ENCODE results near the gene KDM8.

Gene KDM8

DNA sequence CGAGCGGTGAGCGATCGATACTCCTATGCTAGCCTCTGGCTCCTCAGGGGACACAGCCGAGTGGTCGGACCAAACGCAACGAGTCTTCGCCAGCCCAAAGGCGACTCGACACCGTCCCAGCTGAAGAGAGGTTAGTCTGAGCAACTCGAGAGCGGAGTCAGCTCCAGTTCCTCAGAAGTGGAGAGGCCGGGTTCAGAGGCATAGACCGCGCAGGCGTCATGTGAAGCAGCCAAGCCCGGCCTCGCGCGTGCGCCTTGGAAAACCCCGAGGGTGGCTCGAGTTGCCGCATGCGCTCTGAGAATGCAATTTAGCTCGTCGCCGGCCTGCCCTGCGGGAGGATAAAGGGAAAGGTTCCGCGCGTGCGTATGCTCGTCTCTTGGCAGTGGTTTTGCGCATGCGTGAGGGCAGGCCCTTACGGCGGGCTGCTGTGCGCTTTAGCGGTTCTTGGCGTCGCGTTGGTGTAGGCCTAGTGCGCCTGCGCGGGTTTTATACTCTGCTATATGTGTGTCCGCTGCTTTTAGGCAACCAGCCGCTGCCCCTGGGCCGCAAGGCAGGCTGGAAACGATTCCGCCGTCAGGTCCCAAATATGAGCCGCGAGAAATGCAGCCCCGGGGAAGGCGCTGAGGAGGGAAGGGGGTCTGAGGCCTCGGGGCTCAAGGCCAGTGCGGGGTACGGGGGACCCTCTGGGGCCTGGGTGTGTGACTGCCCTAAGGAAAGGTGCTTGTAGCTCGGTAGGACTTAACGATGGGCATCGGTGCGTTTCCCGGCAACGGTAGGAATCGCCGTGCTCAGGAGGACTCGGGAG is at the start of gene KDM8:
Gene KDM8 (plus strand): TSS at position 20 of the 805 bp plus-strand sequence. CDS start 6,598 bp downstream, outside the sequence.
- intact Hi-C loops (cut with DNase I) = loop anchor here (5.0 kb wide), 1 partner anchor 64 kb away; the partner anchor contains the start of gene NSMCE1
- peak; percentile 98 to 100 (median 99) for DNase-seq

DNA sequence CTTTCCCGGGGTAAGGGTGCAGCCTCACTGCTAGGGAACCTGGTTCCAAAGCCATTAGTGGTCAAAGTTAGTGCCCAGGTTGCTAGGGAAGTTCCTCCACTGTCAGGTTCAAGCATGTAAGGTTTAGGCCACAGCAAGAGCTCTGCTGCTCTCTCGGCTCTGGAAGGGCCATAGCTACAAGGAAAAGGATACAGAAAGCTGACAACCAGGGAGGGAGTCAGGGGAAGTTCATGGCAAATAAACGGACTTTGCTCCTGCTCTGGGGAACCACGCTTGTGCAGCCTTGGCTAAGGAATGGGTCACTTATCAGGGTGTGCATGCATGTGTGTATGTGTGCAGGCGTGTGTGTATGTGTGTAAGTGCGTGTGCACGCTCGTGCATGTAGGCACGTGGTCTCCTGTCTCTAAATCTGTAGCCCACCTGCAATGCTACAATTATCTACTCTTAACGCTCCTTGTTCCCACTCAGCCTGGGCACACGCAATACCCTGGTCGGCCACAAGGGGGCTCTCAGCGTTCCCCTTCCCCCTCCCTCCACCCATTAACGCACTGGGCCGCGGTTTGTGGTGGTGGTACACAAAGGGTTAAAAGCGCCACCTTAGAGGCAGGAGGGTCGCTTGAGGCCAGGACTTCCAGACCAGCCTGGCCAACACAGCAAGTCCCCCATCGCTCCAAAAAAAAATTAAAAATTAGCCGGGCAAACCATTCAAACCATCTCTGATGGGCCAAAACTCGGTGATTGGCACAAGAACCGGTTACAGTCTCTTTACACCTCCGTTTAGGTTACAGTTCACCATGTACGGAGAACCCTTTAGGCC is 48.4 kb upstream of the KDM8 start:
- intact Hi-C loops (cut with DNase I) = no loop called here
- DNase-seq = peak in 8 of 10 donors; percentile 26 to 78 (median 56)

DNA sequence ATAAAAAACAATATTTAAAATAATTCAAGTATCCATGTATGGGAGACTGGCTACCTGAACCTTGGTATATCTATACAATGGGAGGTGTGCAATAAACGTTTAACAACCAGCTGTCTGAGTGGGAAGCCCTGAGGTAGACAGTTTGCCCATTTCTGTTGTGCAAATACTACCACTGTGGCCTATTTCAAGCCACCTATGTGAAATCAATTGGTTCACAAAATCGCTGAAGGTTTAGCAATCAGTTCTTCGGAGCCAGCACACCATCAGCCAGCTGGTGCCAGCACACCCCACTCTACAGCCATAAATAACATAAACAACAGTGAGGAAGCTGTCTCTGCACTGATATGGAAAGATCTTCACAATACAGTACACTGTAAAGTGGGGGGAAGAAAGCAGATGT is 46.7 kb upstream of the KDM8 start:
- intact Hi-C loops (cut with DNase I) = no loop called here
- DNase-seq = no peak

- intact Hi-C loops (cut with DNase I) = no loop called here
- no peak for DNase-seq
Observed at GRCh38 chr16:27161398-27161797, 41.9 kb upstream of the KDM8 start.

GRCh38 chr16:27164352-27164751 is 39.0 kb upstream of the KDM8 start:
- intact Hi-C loops (cut with DNase I) = no loop called here
- no peak for DNase-seq

DNA sequence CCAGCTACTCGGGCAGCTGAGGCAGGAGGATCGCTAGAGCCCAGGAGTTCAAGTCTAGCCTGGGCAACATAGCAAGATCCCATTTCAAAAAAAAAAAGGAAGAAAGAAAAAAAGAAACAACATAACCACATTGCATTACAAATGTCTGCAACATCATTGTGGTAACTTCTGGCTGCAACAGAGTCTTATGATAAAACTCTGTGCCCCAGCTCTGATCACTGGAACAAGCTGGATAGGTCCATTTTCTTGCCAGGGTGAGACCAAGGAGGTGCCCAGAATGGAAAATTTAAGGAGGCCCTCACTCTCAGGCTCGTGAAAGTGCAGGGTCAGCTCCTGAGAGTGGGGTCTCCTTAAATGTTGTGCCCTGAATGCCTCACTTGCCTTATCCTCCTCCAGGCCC is 37.8 kb upstream of the KDM8 start:
- no peak for DNase-seq
- intact Hi-C loops (cut with DNase I) = no loop called here

DNA sequence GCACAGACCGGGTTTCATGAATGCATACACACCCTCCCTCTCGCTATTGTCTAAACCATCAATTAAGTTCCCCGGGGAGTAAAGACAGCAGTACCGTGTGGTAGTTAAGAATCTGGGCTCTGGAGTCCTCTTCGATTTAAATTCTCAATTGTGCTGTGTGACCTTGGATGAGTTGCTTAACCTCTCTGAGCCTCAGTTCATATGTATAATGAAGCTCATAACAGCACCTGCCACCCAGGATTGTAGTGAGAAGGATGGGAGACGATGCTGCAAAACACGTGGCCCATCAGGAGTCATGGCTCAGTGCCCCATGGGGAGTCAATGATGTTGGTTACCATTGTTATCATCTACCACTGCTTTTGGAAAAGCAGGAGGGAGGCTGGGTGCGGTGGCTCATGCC is 34.5 kb upstream of the KDM8 start:
- intact Hi-C loops (cut with DNase I) = no loop called here
- no peak for DNase-seq

DNA sequence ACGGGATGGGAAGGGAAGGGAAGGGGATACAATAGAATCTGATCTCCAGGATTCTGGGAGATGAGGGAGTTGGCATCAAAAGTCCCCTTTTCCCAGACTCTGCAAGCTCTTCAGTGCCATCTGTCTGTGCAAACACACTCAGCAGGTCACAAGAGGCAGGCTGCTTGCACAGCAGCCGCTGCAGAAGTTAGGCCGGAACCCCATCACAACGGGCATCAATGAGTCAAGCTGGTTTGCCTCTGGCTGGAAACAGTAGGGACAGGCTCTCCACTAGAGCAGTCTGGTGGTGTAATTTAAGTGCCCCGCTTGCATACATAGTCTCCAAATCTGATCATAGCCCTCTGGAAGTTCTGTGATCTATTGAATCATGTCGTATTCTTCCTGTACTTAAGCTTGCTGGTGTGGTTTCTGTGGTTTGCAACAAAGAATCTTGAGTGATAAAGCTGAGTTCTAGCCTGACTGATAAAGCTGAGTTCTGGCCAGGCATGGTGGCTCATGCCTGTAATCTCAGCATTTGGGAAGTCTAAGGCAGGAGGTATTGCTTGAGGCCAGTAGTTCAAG is 33.7 kb upstream of the KDM8 start:
- intact Hi-C loops (cut with DNase I) = no loop called here
- DNase-seq = no peak

GRCh38 chr16:27171584-27171983 is 31.7 kb upstream of the KDM8 start:
- intact Hi-C loops (cut with DNase I) = no loop called here
- DNase-seq = no peak

DNA sequence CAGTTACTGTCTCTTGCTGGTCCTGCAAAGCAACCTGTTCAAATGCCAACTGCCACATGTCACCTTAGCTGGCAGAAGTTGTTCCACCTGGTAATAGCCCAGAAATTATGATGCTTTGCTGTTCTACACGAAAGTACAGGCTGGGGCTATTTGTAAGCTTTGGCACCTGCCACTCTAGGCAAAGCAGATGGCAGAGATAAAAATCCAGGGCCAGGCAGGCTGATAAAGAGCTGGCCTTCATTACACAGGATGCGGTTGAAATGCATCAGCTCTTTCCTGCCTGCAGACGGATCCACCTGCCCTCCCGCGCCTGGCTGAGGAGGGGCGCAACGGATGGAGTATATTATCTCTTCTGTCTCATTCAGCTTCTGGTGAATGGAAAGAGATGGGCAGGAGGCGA is 29.3 kb upstream of the KDM8 start:
- DNase-seq = peak in 1 of 10 donors; percentile 9
- intact Hi-C loops (cut with DNase I) = no loop called here

GRCh38 chr16:27174798-27175197 is 28.5 kb upstream of the KDM8 start:
- intact Hi-C loops (cut with DNase I) = no loop called here
- no peak for DNase-seq

DNA sequence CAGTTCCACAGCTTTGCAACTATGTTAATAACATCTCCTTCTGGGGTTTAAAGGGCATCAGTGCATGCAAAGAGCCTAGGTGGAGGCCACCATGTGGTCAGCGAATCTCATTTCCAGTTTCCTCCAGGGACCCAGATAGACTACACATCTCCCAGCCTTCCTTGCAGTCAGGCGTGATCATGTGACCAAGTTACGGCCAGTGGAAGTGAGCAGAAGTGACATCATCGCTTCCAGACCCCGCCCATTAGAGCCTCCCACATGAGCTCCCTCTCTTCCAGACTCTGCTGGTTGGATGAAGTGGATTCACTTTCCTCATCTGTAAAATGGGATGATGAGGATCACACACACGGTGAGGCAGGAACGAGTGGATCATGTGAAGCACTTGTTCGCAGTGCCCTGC is 27.4 kb upstream of the KDM8 start:
- intact Hi-C loops (cut with DNase I) = no loop called here
- DNase-seq = no peak

GRCh38 chr16:27177031-27177774 is 26.1 kb upstream of the KDM8 start:
- intact Hi-C loops (cut with DNase I) = no loop called here
- no peak for DNase-seq

DNA sequence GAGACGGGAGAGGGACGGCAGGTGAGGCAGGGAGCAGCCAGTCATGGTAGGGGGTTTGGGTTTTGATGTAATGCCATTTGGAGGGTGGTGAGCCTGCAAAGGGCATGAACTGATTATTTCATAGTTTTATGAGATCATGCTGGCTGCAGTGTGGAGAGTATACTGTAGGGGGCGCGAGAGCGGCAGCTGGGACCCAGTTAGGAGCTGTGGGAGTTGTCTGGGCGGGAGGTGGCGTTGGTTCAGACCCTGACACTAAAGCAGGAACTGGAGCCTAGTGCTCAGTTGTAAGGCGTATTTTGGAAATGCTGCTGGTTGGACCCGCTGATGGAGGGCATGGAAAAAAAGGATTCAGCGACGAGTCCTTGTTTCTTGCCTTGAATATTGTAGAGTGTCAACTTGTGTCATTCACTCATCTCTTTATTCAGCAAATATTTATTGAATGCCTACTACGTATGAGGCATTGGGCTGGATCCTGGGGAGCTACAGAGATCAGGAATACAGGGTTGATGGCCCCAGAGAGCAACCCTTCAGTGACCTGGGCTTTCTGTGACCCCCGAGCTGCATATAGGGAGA is 23.7 kb upstream of the KDM8 start:
- intact Hi-C loops (cut with DNase I) = loop anchor here (2.0 to 5.0 kb wide), 2 partner anchors 189 to 278 kb away; no protein-coding TSS in a partner anchor
- DNase-seq = peak in 7 of 10 donors; percentile 40 to 92 (median 69)

DNA sequence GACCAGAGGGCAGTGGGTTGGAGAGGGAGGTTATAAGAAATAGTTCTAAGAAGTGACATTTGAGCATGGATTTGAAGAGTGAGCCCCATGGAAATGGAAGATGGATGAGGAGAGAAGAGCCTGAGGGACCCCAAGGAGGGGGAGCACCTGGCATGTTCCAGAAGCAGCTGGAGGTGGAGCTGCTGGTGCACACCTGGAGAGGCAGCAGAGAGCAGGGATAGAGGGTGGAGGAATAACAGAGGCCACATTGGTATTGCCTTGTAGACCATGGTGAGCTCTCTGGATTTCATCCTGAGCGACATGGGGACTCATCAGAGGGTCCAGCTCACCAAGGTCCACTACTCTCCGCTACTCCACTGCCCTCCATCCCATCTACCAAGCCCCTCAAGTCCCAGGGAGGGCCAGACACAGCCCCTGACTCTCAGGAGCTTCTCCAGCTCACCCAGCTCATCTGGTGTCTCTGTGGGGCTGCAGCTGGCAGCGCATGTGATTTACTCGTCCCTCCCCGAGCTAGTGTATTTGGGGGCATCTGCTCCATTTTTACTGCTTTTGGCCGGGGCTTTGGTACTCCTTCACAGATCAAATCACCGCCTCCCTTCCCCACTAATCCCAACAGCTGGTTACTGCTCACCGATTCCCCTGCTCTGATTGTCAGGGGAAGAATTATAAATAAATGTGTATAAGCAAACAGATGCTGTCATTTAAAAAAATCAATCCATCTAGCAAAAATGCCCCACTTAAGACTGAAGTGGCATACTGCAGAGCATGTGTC is 22.1 kb upstream of the KDM8 start:
- DNase-seq = no peak

GRCh38 chr16:27182906-27183405 is 20.4 kb upstream of the KDM8 start:
- intact Hi-C loops (cut with DNase I) = loop anchor here (5.0 kb wide), 1 partner anchor 274 kb away; no protein-coding TSS in a partner anchor
- DNase-seq = no peak

More for the DNA sequence above, 22.1 kb upstream of the KDM8 start:
- intact Hi-C loops (cut with DNase I) = loop anchor here (5.0 kb wide), 1 partner anchor 276 kb away; no protein-coding TSS in a partner anchor

- DNase-seq = no peak
- intact Hi-C loops (cut with DNase I) = no loop called here
Observed at GRCh38 chr16:27185776-27186130, 17.6 kb upstream of the KDM8 start.

DNA sequence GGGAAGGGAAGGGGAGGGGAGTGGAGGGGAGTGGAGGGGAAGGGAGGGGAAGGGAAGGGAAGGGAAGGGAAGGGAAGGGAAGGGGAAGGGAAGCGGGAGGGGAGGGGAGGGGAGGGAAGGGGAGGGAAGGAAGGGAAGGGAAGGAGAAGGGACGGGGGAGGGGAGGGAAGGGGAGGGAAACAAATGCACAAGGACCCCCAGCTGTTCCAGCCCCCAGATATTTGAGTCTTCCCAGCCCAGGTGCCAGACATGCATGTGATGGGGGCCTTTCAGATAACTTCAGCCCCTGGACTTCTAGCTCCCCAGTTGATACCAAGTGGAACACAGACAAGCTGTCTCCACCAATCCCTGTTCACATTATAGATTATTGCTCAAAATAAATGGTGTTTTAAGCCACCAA is 14.7 kb upstream of the KDM8 start:
- no peak for DNase-seq
- intact Hi-C loops (cut with DNase I) = no loop called here

DNA sequence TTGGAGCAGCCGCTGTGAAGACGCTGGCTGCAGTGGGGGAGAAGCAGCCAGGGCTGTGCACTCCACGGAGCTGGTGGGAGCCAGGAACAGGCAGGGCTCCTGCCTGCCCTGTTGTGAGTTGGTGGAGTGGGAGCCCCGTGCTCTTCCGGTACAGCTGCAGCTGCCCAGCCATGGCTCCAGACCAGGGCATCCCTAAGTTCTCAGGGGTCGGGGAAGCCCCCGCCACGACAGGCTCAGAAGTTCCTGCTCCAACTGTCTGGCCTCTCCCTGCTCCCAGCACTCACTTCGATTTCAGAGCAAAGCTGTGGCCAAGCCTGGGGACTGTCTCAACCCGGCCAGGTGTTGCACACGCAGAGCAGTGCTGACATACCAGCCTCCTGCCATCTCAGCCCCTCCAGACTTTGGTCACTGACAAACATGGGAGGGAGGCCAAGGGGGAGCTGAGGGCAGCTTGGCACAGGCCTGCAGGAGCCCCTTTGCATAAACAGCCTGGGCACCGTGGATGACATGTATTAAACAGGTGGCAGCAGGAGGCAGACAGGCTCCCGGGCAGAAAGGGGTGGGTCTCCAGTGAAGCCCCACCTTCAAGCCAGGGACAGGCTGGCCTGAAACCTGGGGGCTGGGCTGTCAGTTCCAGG is 13.9 kb upstream of the KDM8 start:
- intact Hi-C loops (cut with DNase I) = no loop called here
- peak in 1 of 10 donors; percentile 74 for DNase-seq

Data from posterior cingulate gyrus (tissue), 11 donors.